CD14-positive monocyte (primary cell): ENCODE results near the gene ZNF180. TPM values are rescaled to one million over a fixed set of nuclear protein-coding genes. Genes with fewer than 3 reads are reported as not detected.

ENCODE experiments used
- DNase-seq, 3 donors: peaks; one replicate each; pipeline ENCODE4 v3.0.0-alpha.2; 2011 to 2022
- H2AFZ ChIP-seq: 2 replicates; pipeline ENCODE4 v1.6.0; 2012; ENCODE audit warnings: mild to moderate bottlenecking, low read depth, low read length, inconsistent platforms; ENCODE audit not compliant: insufficient read depth, poor library complexity, severe bottlenecking
- H3K27ac ChIP-seq, 2 donors: 1 replicate in 1 of 2; 2 replicates in 1 of 2; pipeline ENCODE4 v1.5.1; 2012 to 2013; ENCODE audit warnings: low read length in 2 of 2, control low read depth in 1 of 2, inconsistent platforms in 1 of 2, low read depth in 1 of 2, mild to moderate bottlenecking in 1 of 2
- H3K27me3 ChIP-seq, 2 donors: one replicate each; pipeline versions ENCODE4 v1.6.0 to v1.6.1; 2011 to 2013; ENCODE audit warnings: low read length in 2 of 2; ENCODE audit not compliant: control insufficient read depth in 2 of 2, insufficient read depth in 2 of 2
- H3K36me3 ChIP-seq, 2 donors: replicated peaks in 1 of 2; 1 replicate in 1 of 2; 2 replicates in 1 of 2; pipeline versions ENCODE4 v1.5.1 to v1.6.1; 2012 to 2013; ENCODE audit warnings: low read length in 2 of 2, control low read depth in 1 of 2, inconsistent platforms in 1 of 2, mild to moderate bottlenecking in 1 of 2; ENCODE audit not compliant: insufficient read depth in 2 of 2, control insufficient read depth in 1 of 2
- H3K4me1 ChIP-seq, 2 donors: 1 replicate in 1 of 2; 2 replicates in 1 of 2; pipeline versions ENCODE4 v1.5.1 to v1.6.1; 2012 to 2013; ENCODE audit warnings: low read length in 2 of 2, control low read depth in 1 of 2, inconsistent platforms in 1 of 2, mild to moderate bottlenecking in 1 of 2, moderate library complexity in 1 of 2; ENCODE audit not compliant: insufficient read depth in 2 of 2, control insufficient read depth in 1 of 2
- H3K4me2 ChIP-seq: replicated peaks from 2 replicates; pipeline ENCODE3; 2012; ENCODE audit warnings: low read length, moderate library complexity, mild to moderate bottlenecking; ENCODE audit not compliant: poor library complexity, severe bottlenecking; ENCODE audit errors: extremely low read depth
- H3K4me3 ChIP-seq, 3 experiments: fragments of 200-600 bp in 1 of 3; sonication (generic) in 1 of 3; replicated peaks in 1 of 3; 1 replicate in 2 of 3; 2 replicates in 1 of 3; pipeline ENCODE4 v1.5.1; 2011 to 2013; ENCODE audit warnings: low read length in 3 of 3, mild to moderate bottlenecking in 3 of 3, control low read depth in 2 of 3, low read depth in 2 of 3, inconsistent platforms in 1 of 3, moderate library complexity in 1 of 3
- H3K79me2 ChIP-seq: 2 replicates; pipeline ENCODE4 v1.6.0; 2012; ENCODE audit warnings: mild to moderate bottlenecking, control low read depth, inconsistent platforms, low read length, moderate library complexity; ENCODE audit not compliant: insufficient read depth
- H3K9ac ChIP-seq: 2 replicates; pipeline ENCODE4 v1.6.0; 2017; ENCODE audit warnings: low read length, mild to moderate bottlenecking; ENCODE audit not compliant: insufficient read depth, poor library complexity, severe bottlenecking
- H3K9me3 ChIP-seq, 2 donors: replicated peaks in 1 of 2; 1 replicate in 1 of 2; 2 replicates in 1 of 2; pipeline versions ENCODE4 v1.5.1 to v1.6.1; 2012 to 2013; ENCODE audit warnings: low read length in 2 of 2, control low read depth in 1 of 2; ENCODE audit not compliant: control insufficient read depth in 1 of 2, insufficient read depth in 1 of 2
- H4K20me1 ChIP-seq: 2 replicates; pipeline ENCODE4 v1.6.0; 2012; ENCODE audit warnings: mild to moderate bottlenecking, low read length, control low read depth, moderate library complexity; ENCODE audit not compliant: insufficient read depth
- H3K27ac Mint-ChIP-seq, 7 donors: one replicate each; pipeline ENCODE4 v1.8.0; 2020; ENCODE audit warnings: mild to moderate bottlenecking in 7 of 7, mixed read lengths in 7 of 7, moderate library complexity in 6 of 7, inconsistent platforms in 2 of 7
- H3K27me3 Mint-ChIP-seq, 3 donors: one replicate each; pipeline ENCODE4 v1.8.0; 2021 to 2022; ENCODE audit warnings: low read depth in 3 of 3, mild to moderate bottlenecking in 3 of 3, mixed read lengths in 3 of 3, moderate library complexity in 3 of 3, inconsistent platforms in 1 of 3
- H3K36me3 Mint-ChIP-seq, 2 donors: one replicate each; pipeline ENCODE4 v1.8.0; 2020; ENCODE audit warnings: mixed read lengths in 2 of 2, inconsistent platforms in 1 of 2, mild to moderate bottlenecking in 1 of 2
- H3K4me1 Mint-ChIP-seq: one replicate; pipeline ENCODE4 v1.8.0; 2020; ENCODE audit warnings: mild to moderate bottlenecking, mixed read lengths
- H3K4me3 Mint-ChIP-seq, 2 donors: one replicate each; pipeline ENCODE4 v1.8.0; 2020; ENCODE audit warnings: mild to moderate bottlenecking in 2 of 2, mixed read lengths in 2 of 2, moderate library complexity in 1 of 2
- H3K9me3 Mint-ChIP-seq, 7 donors: one replicate each; pipeline ENCODE4 v1.8.0; 2020 to 2022; ENCODE audit warnings: mixed read lengths in 7 of 7, mild to moderate bottlenecking in 6 of 7, moderate library complexity in 6 of 7, inconsistent platforms in 2 of 7
- WGBS: methylation state at CpG from one replicate; pipeline ENCODE4 v1.1.5; 2013; ENCODE audit warnings: missing lambda C conversion rate; ENCODE audit not compliant: insufficient coverage; 5-methylcytosine and 5-hydroxymethylcytosine counted together
- intact Hi-C, 2 donors: fragments of 100-400 bp; cut with micrococcal nuclease; formaldehyde crosslinking; loops; one replicate each; pipeline versions ENCODE4 v1.15.0 to v1.15.1; 2023
- polyA plus RNA-seq, 3 donors: library from polyadenylated mRNA; depleted of rRNA in 1 of 3; unstranded in 2 of 3; stranded (reverse) in 1 of 3; fragments of 300-500 nt in 2 of 3; fragments of >200 nt in 1 of 3; fragmentation: Illumina TruSeq in 2 of 3; gene quantifications; 1 replicate in 2 of 3; 2 replicates in 1 of 3; pipeline ENCODE4 v1.2.3, GENCODE V29; 2012 to 2021
- TF ChIP-seq, protein P1 (sequence below): fragments of 200-600 bp; IDR thresholded peaks from one replicate; pipeline ENCODE4 v1.8.0; 2022; ENCODE audit warnings: antibody characterized with exemption, mild to moderate bottlenecking

The ZNF180 gene
- polyA plus RNA-seq, 3 donors, result 1.2 to 3.5 (median 2.7) TPM

DNA sequence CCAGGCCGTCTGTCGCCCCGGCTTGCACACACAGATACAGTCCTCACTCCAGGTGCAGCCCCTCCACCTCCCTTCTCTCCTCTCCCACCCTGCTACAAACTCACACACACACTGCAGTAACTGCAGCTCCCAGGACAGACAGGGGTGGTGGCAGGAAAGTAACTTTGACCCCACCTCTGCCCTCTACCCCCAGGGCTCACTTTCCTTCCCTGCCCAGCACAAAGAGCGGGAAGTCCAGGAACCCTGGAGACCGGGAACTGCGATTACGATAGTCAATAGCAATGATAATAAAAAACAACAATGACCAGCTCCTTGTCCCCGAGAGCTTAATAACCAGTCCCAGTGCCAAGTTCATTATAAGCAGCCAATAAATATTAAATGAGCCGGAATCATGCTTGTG lies 29.2 kb upstream of the ZNF180 start, which contains the start of gene CEACAM20:
TSS of gene CEACAM20 (minus strand) at position 140 of the 400 bp plus-strand sequence. CDS start 166 bp downstream, outside the sequence.
- Mint-ChIP-seq H3K27ac (no peak within 1 kb of the TSS), H3K36me3 (no peaks in the 10 kb centered on the region), H3K4me3 (no peak within 1 kb of the TSS), H3K4me1 (peaks cover 5% of the 10 kb centered on the region), H3K27me3 (peaks cover 9 to 16% (median 9%) of the 10 kb centered on the region in 3 donors), H3K9me3 (peaks cover 0 to 12% (median 4%) of the 10 kb centered on the region in 7 donors)
- Histone ChIP-seq H3K9me3 (no peaks in the 10 kb centered on the region), H3K27me3 (no peaks in the 10 kb centered on the region), H3K4me2 (no peak within 1 kb of the TSS), H3K27ac (no peak within 1 kb of the TSS), H3K9ac (no peak within 1 kb of the TSS), H4K20me1 (no peaks in the 10 kb centered on the region), H2AFZ (no peak within 1 kb of the TSS), H3K79me2 (no peaks in the 10 kb centered on the region), H3K36me3 (no peaks in the 10 kb centered on the region), H3K4me1 (no peaks in the 10 kb centered on the region), H3K4me3 (no peak within 1 kb of the TSS)
- WGBS, result 98% methylated on average over 8 of the region's 9 CpGs
- no peak for DNase-seq
- intact Hi-C loops, result no loop called here
- TF ChIP-seq, protein P1, sequence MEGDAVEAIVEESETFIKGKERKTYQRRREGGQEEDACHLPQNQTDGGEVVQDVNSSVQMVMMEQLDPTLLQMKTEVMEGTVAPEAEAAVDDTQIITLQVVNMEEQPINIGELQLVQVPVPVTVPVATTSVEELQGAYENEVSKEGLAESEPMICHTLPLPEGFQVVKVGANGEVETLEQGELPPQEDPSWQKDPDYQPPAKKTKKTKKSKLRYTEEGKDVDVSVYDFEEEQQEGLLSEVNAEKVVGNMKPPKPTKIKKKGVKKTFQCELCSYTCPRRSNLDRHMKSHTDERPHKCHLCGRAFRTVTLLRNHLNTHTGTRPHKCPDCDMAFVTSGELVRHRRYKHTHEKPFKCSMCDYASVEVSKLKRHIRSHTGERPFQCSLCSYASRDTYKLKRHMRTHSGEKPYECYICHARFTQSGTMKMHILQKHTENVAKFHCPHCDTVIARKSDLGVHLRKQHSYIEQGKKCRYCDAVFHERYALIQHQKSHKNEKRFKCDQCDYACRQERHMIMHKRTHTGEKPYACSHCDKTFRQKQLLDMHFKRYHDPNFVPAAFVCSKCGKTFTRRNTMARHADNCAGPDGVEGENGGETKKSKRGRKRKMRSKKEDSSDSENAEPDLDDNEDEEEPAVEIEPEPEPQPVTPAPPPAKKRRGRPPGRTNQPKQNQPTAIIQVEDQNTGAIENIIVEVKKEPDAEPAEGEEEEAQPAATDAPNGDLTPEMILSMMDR, result no peak

DNA sequence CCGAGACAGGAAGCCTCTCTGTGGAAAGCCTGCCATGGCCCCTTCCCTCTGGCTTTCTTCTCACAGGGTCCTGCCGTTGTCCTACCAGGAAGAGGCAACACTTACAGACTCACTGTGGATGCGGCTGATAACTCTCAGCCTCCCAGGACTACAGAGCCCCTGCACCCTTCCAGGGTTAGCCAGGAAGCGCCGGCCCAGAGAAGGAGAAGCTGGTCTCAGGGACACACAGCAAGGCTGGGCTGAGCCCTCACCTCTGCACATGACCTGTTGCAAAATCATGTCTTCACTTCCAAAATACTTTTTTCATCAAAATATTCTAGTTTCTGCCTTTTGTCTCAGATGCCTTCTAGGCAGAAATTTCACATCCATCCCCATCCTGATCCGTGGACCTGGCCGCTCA lies 27.2 kb upstream of the ZNF180 start:
- DNase-seq, result no peak
- peaks cover 5% of the 10 kb centered on the region for H3K4me1 Mint-ChIP-seq
- Histone ChIP-seq H3K36me3 (no peaks in the 10 kb centered on the region), H3K9ac (no peak overlapping the region), H3K4me1 (no peaks in the 10 kb centered on the region), H3K4me2 (no peak overlapping the region), H4K20me1 (no peaks in the 10 kb centered on the region), H3K9me3 (no peaks in the 10 kb centered on the region), H2AFZ (no peak overlapping the region), H3K4me3 (no peak overlapping the region), H3K27me3 (no peaks in the 10 kb centered on the region), H3K27ac (no peak overlapping the region), H3K79me2 (no peaks in the 10 kb centered on the region)
- H3K27ac Mint-ChIP-seq, result no peak overlapping the region
- H3K9me3 Mint-ChIP-seq, result peaks cover 0 to 16% (median 3%) of the 10 kb centered on the region in 7 donors
- no peaks in the 10 kb centered on the region for H3K36me3 Mint-ChIP-seq
- H3K4me3 Mint-ChIP-seq, result no peak overlapping the region
- TF ChIP-seq, protein P1, result no peak
- peaks cover 7 to 12% (median 8%) of the 10 kb centered on the region in 3 donors for H3K27me3 Mint-ChIP-seq
- intact Hi-C loops, result no loop called here
- WGBS, result 78% methylated on average over 7 of the region's 7 CpGs
